Keratinocyte (primary cell): ENCODE results near the gene SP4. TPM values are rescaled to one million over a fixed set of nuclear protein-coding genes. Genes with fewer than 3 reads are reported as not detected.

Experiments used
- DNase-seq: peaks from one replicate; pipeline ENCODE4 v3.0.0-alpha.2; 2011; ENCODE audit warnings: low read depth, missing footprints, low spot score
- FAIRE-seq: peaks from 2 replicates; lab custom pipeline; 2011; peaks lifted over from hg19 to GRCh38; lab: Jason Lieb, UNC
- H2AFZ ChIP-seq: 2 replicates; pipeline ENCODE4 v1.6.0; 2012; ENCODE audit warnings: low read length, control low read depth, inconsistent platforms; ENCODE audit not compliant: control insufficient read depth
- H3K27ac ChIP-seq: 2 replicates; pipeline ENCODE4 v1.5.1; 2011; ENCODE audit warnings: low read length; ENCODE audit not compliant: control insufficient read depth, insufficient read depth
- H3K27me3 ChIP-seq: 3 replicates; pipeline ENCODE4 v1.6.0; 2011; ENCODE audit warnings: low read length; ENCODE audit not compliant: control insufficient read depth, insufficient read depth; ENCODE audit errors: extremely low read depth
- H3K36me3 ChIP-seq, 2 experiments: 2 replicates in 1 of 2; 3 replicates in 1 of 2; pipeline ENCODE4 v1.5.1; 2011; ENCODE audit warnings: low read length in 2 of 2, mild to moderate bottlenecking in 1 of 2; ENCODE audit not compliant: control insufficient read depth in 2 of 2, insufficient read depth in 2 of 2; ENCODE audit errors: extremely low read depth in 1 of 2
- H3K4me1 ChIP-seq: 3 replicates; pipeline ENCODE4 v1.5.1; 2011; ENCODE audit warnings: low read length; ENCODE audit not compliant: control insufficient read depth, insufficient read depth; ENCODE audit errors: extremely low read depth
- H3K4me2 ChIP-seq: 3 replicates; pipeline ENCODE4 v1.6.0; 2011; ENCODE audit warnings: low read depth, low read length; ENCODE audit not compliant: control insufficient read depth, insufficient read depth; ENCODE audit errors: extremely low read depth
- H3K4me3 ChIP-seq, 3 experiments: fragments of 200-600 bp in 1 of 3; sonication (generic) in 1 of 3; 2 replicates in 2 of 3; 3 replicates in 1 of 3; pipeline ENCODE4 v1.5.1; 2011 to 2016; ENCODE audit warnings: low read length in 3 of 3, mild to moderate bottlenecking in 3 of 3, control low read depth in 2 of 3, inconsistent platforms in 1 of 3, low read depth in 1 of 3, mixed read lengths in 1 of 3, mixed run types in 1 of 3, moderate library complexity in 1 of 3; ENCODE audit not compliant: control insufficient read depth in 2 of 3, insufficient read depth in 2 of 3; ENCODE audit errors: extremely low read depth in 1 of 3
- H3K79me2 ChIP-seq: 2 replicates; pipeline ENCODE4 v1.6.0; 2012; ENCODE audit warnings: low read length; ENCODE audit not compliant: control insufficient read depth, insufficient read depth
- H3K9ac ChIP-seq: 3 replicates; pipeline ENCODE4 v1.6.0; 2011; ENCODE audit warnings: low read length; ENCODE audit not compliant: control insufficient read depth, insufficient read depth; ENCODE audit errors: extremely low read depth
- H3K9me1 ChIP-seq: 3 replicates; pipeline ENCODE4 v1.6.0; 2011; ENCODE audit warnings: low read length; ENCODE audit not compliant: control insufficient read depth, insufficient read depth; ENCODE audit errors: extremely low read depth
- H3K9me3 ChIP-seq: 2 replicates; pipeline ENCODE4 v1.5.1; 2012; ENCODE audit warnings: low read depth, low read length; ENCODE audit not compliant: control insufficient read depth
- H4K20me1 ChIP-seq: 3 replicates; pipeline ENCODE4 v1.6.0; 2011; ENCODE audit warnings: low read length; ENCODE audit not compliant: control insufficient read depth, insufficient read depth; ENCODE audit errors: extremely low read depth
- CTCF ChIP-seq, 3 experiments: IDR thresholded peaks in 1 of 3; conservative IDR thresholded peaks in 1 of 3; optimal IDR thresholded peaks in 1 of 3; 2 replicates in 2 of 3; 3 replicates in 1 of 3; pipeline versions ENCODE3 to v1.5.1; 2011; ENCODE audit warnings: low read length in 3 of 3, mild to moderate bottlenecking in 3 of 3, moderate library complexity in 2 of 3, control low read depth in 1 of 3, inconsistent platforms in 1 of 3; ENCODE audit not compliant: insufficient read depth in 2 of 3; ENCODE audit errors: extremely low read depth in 1 of 3
- EZH2 ChIP-seq: IDR thresholded peaks from one replicate; pipeline ENCODE4 v1.6.1; 2012; ENCODE audit warnings: inconsistent platforms, mild to moderate bottlenecking, low read length, moderate library complexity
- dilution Hi-C: fragments of 300-500 bp; cut with MboI; formaldehyde crosslinking; loops from one replicate; pipeline ENCODE4 v1.7.0; 2020; ENCODE audit warnings: low sequenced_read_pairs; ENCODE audit not compliant: extremely low pct_ligation_motif_present
- polyA plus RNA-seq, 5 experiments: library from polyadenylated mRNA; depleted of rRNA in 3 of 5; stranded (reverse) in 3 of 5; stranded (forward) in 1 of 5; unstranded in 1 of 5; fragments of >200 nt; gene quantifications; 1 replicate in 1 of 5; 2 replicates in 3 of 5; 3 replicates in 1 of 5; pipeline versions ENCODE4 v1.2.1 to v1.2.3, GENCODE V29; 2011 to 2012; ENCODE audit warnings: missing spikeins in 2 of 5, low read depth in 1 of 5, low replicate concordance in 1 of 5

SP4 gene
- polyA plus RNA-seq, 1 donor (not counting 4 experiments of a cell fraction or from before 2014, with no cell fraction given) = 1.5 TPM

GRCh38 chr7:21495731-21496130 is 67.8 kb downstream of the SP4 start:
- FAIRE-seq (no peak), DNase-seq (no peak)
- no peak overlapping the region for H3K27ac ChIP-seq

GRCh38 chr7:21497072-21497471 is 69.2 kb downstream of the SP4 start:
- dilution Hi-C loops = no loop called here
- Histone ChIP-seq H3K27me3 (no peaks in the 10 kb centered on the region), H3K79me2 (no peaks in the 10 kb centered on the region), H3K4me1 (no peaks in the 10 kb centered on the region), H3K4me3 (no peak overlapping the region), H3K9me1 (no peaks in the 10 kb centered on the region), H3K36me3 (no peaks in the 10 kb centered on the region), H3K9ac (no peak overlapping the region), H4K20me1 (no peaks in the 10 kb centered on the region), H3K9me3 (no peaks in the 10 kb centered on the region), H3K4me2 (no peak overlapping the region), H2AFZ (no peak overlapping the region), H3K27ac (no peak overlapping the region)
- DNase-seq = no peak
- FAIRE-seq = no peak
- TF ChIP-seq CTCF (optimal IDR thresholded peaks at IDR 0.05 in 1 of 3, IDR thresholded peaks at IDR 0.05 in 1 of 3, conservative IDR thresholded peaks at IDR 0.05 in 1 of 3; ENCODE audit: extremely low read depth in 1 of 3, insufficient read depth in 2 of 3, low read length in 3 of 3) = peak in 2 of 3 experiments; percentile 42 to 50
- no peak for TF ChIP-seq EZH2

More at GRCh38 chr7:21495731-21496130, 67.8 kb downstream of the SP4 start:
- Histone ChIP-seq H4K20me1 (no peaks in the 10 kb centered on the region), H2AFZ (no peak overlapping the region), H3K4me1 (no peaks in the 10 kb centered on the region), H3K4me2 (no peak overlapping the region), H3K27me3 (no peaks in the 10 kb centered on the region), H3K9ac (no peak overlapping the region), H3K9me3 (no peaks in the 10 kb centered on the region), H3K36me3 (no peaks in the 10 kb centered on the region), H3K79me2 (no peaks in the 10 kb centered on the region), H3K9me1 (no peaks in the 10 kb centered on the region), H3K4me3 (no peak overlapping the region)
- dilution Hi-C loops = no loop called here
- no peak for TF ChIP-seq CTCF (optimal IDR thresholded peaks at IDR 0.05 in 1 of 3, IDR thresholded peaks at IDR 0.05 in 1 of 3, conservative IDR thresholded peaks at IDR 0.05 in 1 of 3; ENCODE audit: extremely low read depth in 1 of 3, insufficient read depth in 2 of 3, low read length in 3 of 3)
- no peak for TF ChIP-seq EZH2
